Ishikawa (cell line): ENCODE data around the gene BANP.

Experiments used
- CREB1 ChIP-seq: IDR thresholded peaks from 2 replicates; pipeline ENCODE4 v1.6.1; 2012; ENCODE audit warnings: low read depth
- EGR1 ChIP-seq: IDR thresholded peaks from 2 replicates; pipeline ENCODE4 v1.6.1; 2012
- MAX ChIP-seq: IDR thresholded peaks from 2 replicates; pipeline ENCODE4 v1.6.1; 2012
- RAD21 ChIP-seq: IDR thresholded peaks from 2 replicates; pipeline ENCODE4 v1.6.1; 2012; ENCODE audit warnings: low read depth
- TCF12 ChIP-seq: IDR thresholded peaks from 2 replicates; pipeline ENCODE4 v1.6.1; 2012; ENCODE audit warnings: low read depth
- USF1 ChIP-seq: IDR thresholded peaks from 2 replicates; pipeline ENCODE4 v1.6.1; 2012

- TF ChIP-seq EGR1: no peak
- TF ChIP-seq TCF12: no peak
- TF ChIP-seq RAD21: no peak
- TF ChIP-seq USF1: no peak
- no peak for TF ChIP-seq MAX
- TF ChIP-seq CREB1: no peak
These were observed 56.1 kb downstream of the BANP start for GRCh38 chr16:88007321-88007731.
